ENCODE data around the gene NT5M. TPM values are rescaled to one million over a fixed set of nuclear protein-coding genes. Genes with fewer than 3 reads are reported as not detected.
A peak's percentile ranks its signal among the peaks of the same experiment; 100 is the strongest.

Gene NT5M
- total RNA-seq, 1 donor from 2014 or later = 5.8 TPM

GRCh38 chr17:17314501-17315071 lies 11.4 kb downstream of the NT5M start:
- no peaks in the 10 kb centered on the region for H3K9me3 Mint-ChIP-seq (ENCODE audit: unreplicated experiment)
- peaks cover 2% of the 10 kb centered on the region for H3K27me3 Mint-ChIP-seq (ENCODE audit: unreplicated experiment)
- H3K4me3 Mint-ChIP-seq (ENCODE audit: unreplicated experiment) = no peak overlapping the region
- peak overlapping the region; percentile 57 for H3K27ac Mint-ChIP-seq (ENCODE audit: unreplicated experiment)
- no peak for TF ChIP-seq CTCF (IDR thresholded peaks at IDR 0.05; ENCODE audit: unreplicated experiment)
- H3K4me1 Mint-ChIP-seq (ENCODE audit: unreplicated experiment) = peaks cover 10% of the 10 kb centered on the region
- no peaks in the 10 kb centered on the region for H3K36me3 Mint-ChIP-seq (ENCODE audit: low read depth, unreplicated experiment)
- no peak for DNase-seq (ENCODE audit: low spot score)

- Mint-ChIP-seq H3K27me3 (ENCODE audit: unreplicated experiment) (peaks cover 2% of the 10 kb centered on the region), H3K9me3 (ENCODE audit: unreplicated experiment) (no peaks in the 10 kb centered on the region), H3K4me1 (ENCODE audit: unreplicated experiment) (peaks cover 10% of the 10 kb centered on the region), H3K36me3 (ENCODE audit: low read depth, unreplicated experiment) (no peaks in the 10 kb centered on the region), H3K27ac (ENCODE audit: unreplicated experiment) (no peak overlapping the region), H3K4me3 (ENCODE audit: unreplicated experiment) (no peak overlapping the region)
- TF ChIP-seq CTCF (IDR thresholded peaks at IDR 0.05; ENCODE audit: unreplicated experiment) = no peak
- DNase-seq (ENCODE audit: low spot score) = no peak
These were observed 12.1 kb downstream of the NT5M start for GRCh38 chr17:17315142-17315821.

GRCh38 chr17:17320188-17320910 lies 17.2 kb downstream of the NT5M start:
- TF ChIP-seq CTCF (IDR thresholded peaks at IDR 0.05; ENCODE audit: unreplicated experiment) = no peak
- H3K4me1 Mint-ChIP-seq (ENCODE audit: unreplicated experiment) = peaks cover under 1% of the 10 kb centered on the region
- peaks cover 1% of the 10 kb centered on the region for H3K27me3 Mint-ChIP-seq (ENCODE audit: unreplicated experiment)
- H3K36me3 Mint-ChIP-seq (ENCODE audit: low read depth, unreplicated experiment) = peaks cover 4% of the 10 kb centered on the region
- no peak overlapping the region for H3K27ac Mint-ChIP-seq (ENCODE audit: unreplicated experiment)
- no peak for DNase-seq (ENCODE audit: low spot score)
- no peak overlapping the region for H3K4me3 Mint-ChIP-seq (ENCODE audit: unreplicated experiment)
- no peaks in the 10 kb centered on the region for H3K9me3 Mint-ChIP-seq (ENCODE audit: unreplicated experiment)

GRCh38 chr17:17320911-17321220 lies 17.7 kb downstream of the NT5M start:
- H3K27ac Mint-ChIP-seq (ENCODE audit: unreplicated experiment) = no peak overlapping the region
- H3K36me3 Mint-ChIP-seq (ENCODE audit: low read depth, unreplicated experiment) = peaks cover 4% of the 10 kb centered on the region
- H3K27me3 Mint-ChIP-seq (ENCODE audit: unreplicated experiment) = peaks cover 1% of the 10 kb centered on the region
- H3K9me3 Mint-ChIP-seq (ENCODE audit: unreplicated experiment) = no peaks in the 10 kb centered on the region
- no peak overlapping the region for H3K4me3 Mint-ChIP-seq (ENCODE audit: unreplicated experiment)
- H3K4me1 Mint-ChIP-seq (ENCODE audit: unreplicated experiment) = no peaks in the 10 kb centered on the region
- no peak for DNase-seq (ENCODE audit: low spot score)
- TF ChIP-seq CTCF (IDR thresholded peaks at IDR 0.05; ENCODE audit: unreplicated experiment) = no peak

Data from endothelial cell (in vitro differentiated cells).